ENCODE results near the gene POLR3A. TPM values are rescaled to one million over a fixed set of nuclear protein-coding genes. Genes with fewer than 3 reads are reported as not detected.

POLR3A gene
- total RNA-seq, 2 experiments from 2014 or later, result 16.3 to 21.5 TPM

GRCh38 chr10:77973276-77973675 is 56.0 kb downstream of the POLR3A start:
- intact Hi-C loops (cut with micrococcal nuclease; ENCODE audit: unreplicated experiment), result no loop called here
- ChIA-PET POLR2A (no interaction called here), CTCF (ENCODE audit: unreplicated experiment) (no interaction called here)
- H2AFZ ChIP-seq (ENCODE audit: low read length), result no peak overlapping the region
- TF ChIP-seq CTCF (conservative IDR thresholded peaks at IDR 0.05; ENCODE audit: low read length) (no peak), EZH2phosphoT487 (IDR thresholded peaks at IDR 0.05; ENCODE audit: borderline replicate concordance, low read depth, low read length) (no peak)
- H3K9me2 ChIP-seq (ENCODE audit: insufficient read depth, low read length), result no peaks in the 10 kb centered on the region
- H3K4me2 ChIP-seq (ENCODE audit: low read length), result no peak overlapping the region
- no peaks in the 10 kb centered on the region for H4K20me1 ChIP-seq (ENCODE audit: insufficient read depth, low read length)
- no peaks in the 10 kb centered on the region for H3K9me3 ChIP-seq (ENCODE audit: low read length)
- H3K36me3 ChIP-seq (ENCODE audit: insufficient read depth, low read length), result peaks cover 43% of the 10 kb centered on the region
- H3K27ac ChIP-seq (ENCODE audit: low read depth, low read length, poor library complexity, severe bottlenecking), result no peak overlapping the region
- no peak for DNase-seq (ENCODE audit: low spot score)
- H3K79me2 ChIP-seq (ENCODE audit: insufficient read depth, low read depth, low read length), result no peaks in the 10 kb centered on the region
- no TSS peak for BruUV-seq (replicated peaks)
- peaks cover 7% of the 10 kb centered on the region for H3K4me1 ChIP-seq (ENCODE audit: insufficient read depth, low read length, poor library complexity, severe bottlenecking)
- no peak overlapping the region for H3K4me3 ChIP-seq (ENCODE audit: low read depth, low read length, poor library complexity, severe bottlenecking)

- no peak for DNase-seq (ENCODE audit: low spot score)
- no TSS peak for BruUV-seq (replicated peaks)
- no peak overlapping the region for H2AFZ ChIP-seq (ENCODE audit: low read length)
- no peaks in the 10 kb centered on the region for H3K79me2 ChIP-seq (ENCODE audit: insufficient read depth, low read depth, low read length)
- ChIA-PET CTCF (ENCODE audit: unreplicated experiment) (no interaction called here), POLR2A (interaction anchor here (0.7 kb wide), 1 partner anchor 32 kb away, joined by 3 read pairs; no protein-coding TSS in a partner anchor)
- intact Hi-C loops (cut with micrococcal nuclease; ENCODE audit: unreplicated experiment), result no loop called here
- H3K27ac ChIP-seq (ENCODE audit: low read depth, low read length, poor library complexity, severe bottlenecking), result no peak overlapping the region
- no peaks in the 10 kb centered on the region for H3K9me2 ChIP-seq (ENCODE audit: insufficient read depth, low read length)
- H3K36me3 ChIP-seq (ENCODE audit: insufficient read depth, low read length), result peaks cover 32% of the 10 kb centered on the region
- H3K9me3 ChIP-seq (ENCODE audit: low read length), result no peaks in the 10 kb centered on the region
- TF ChIP-seq EZH2phosphoT487 (IDR thresholded peaks at IDR 0.05; ENCODE audit: borderline replicate concordance, low read depth, low read length) (no peak), CTCF (conservative IDR thresholded peaks at IDR 0.05; ENCODE audit: low read length) (no peak)
- no peaks in the 10 kb centered on the region for H4K20me1 ChIP-seq (ENCODE audit: insufficient read depth, low read length)
- H3K4me2 ChIP-seq (ENCODE audit: low read length), result no peak overlapping the region
- H3K4me1 ChIP-seq (ENCODE audit: insufficient read depth, low read length, poor library complexity, severe bottlenecking), result peaks cover 7% of the 10 kb centered on the region
- no peak overlapping the region for H3K4me3 ChIP-seq (ENCODE audit: low read depth, low read length, poor library complexity, severe bottlenecking)
These were observed 57.2 kb downstream of the POLR3A start for GRCh38 chr10:77972148-77972547.

GRCh38 chr10:77971804-77972144 is 57.5 kb downstream of the POLR3A start:
- ChIA-PET CTCF (ENCODE audit: unreplicated experiment) (no interaction called here), POLR2A (interaction anchor here (0.7 kb wide), 1 partner anchor 32 kb away, joined by 3 read pairs; no protein-coding TSS in a partner anchor)
- intact Hi-C loops (cut with micrococcal nuclease; ENCODE audit: unreplicated experiment), result no loop called here
- Histone ChIP-seq H3K27ac (ENCODE audit: low read depth, low read length, poor library complexity, severe bottlenecking) (no peak overlapping the region), H2AFZ (ENCODE audit: low read length) (no peak overlapping the region), H3K4me3 (ENCODE audit: low read depth, low read length, poor library complexity, severe bottlenecking) (no peak overlapping the region), H3K9me3 (ENCODE audit: low read length) (no peaks in the 10 kb centered on the region), H3K4me2 (ENCODE audit: low read length) (no peak overlapping the region), H3K36me3 (ENCODE audit: insufficient read depth, low read length) (peaks cover 28% of the 10 kb centered on the region), H4K20me1 (ENCODE audit: insufficient read depth, low read length) (no peaks in the 10 kb centered on the region), H3K9me2 (ENCODE audit: insufficient read depth, low read length) (no peaks in the 10 kb centered on the region), H3K79me2 (ENCODE audit: insufficient read depth, low read depth, low read length) (no peaks in the 10 kb centered on the region), H3K4me1 (ENCODE audit: insufficient read depth, low read length, poor library complexity, severe bottlenecking) (peaks cover 7% of the 10 kb centered on the region)
- no peak for TF ChIP-seq EZH2phosphoT487 (IDR thresholded peaks at IDR 0.05; ENCODE audit: borderline replicate concordance, low read depth, low read length)
- TF ChIP-seq CTCF (conservative IDR thresholded peaks at IDR 0.05; ENCODE audit: low read length), result no peak
- no peak for DNase-seq (ENCODE audit: low spot score)
- BruUV-seq (replicated peaks), result no TSS peak

Data from OCI-LY7 (cell line).